ENCODE measurements around the gene ME1. TPM values are rescaled to one million over a fixed set of nuclear protein-coding genes. Genes with fewer than 3 reads are reported as not detected.

The ME1 gene
- total RNA-seq, 1 donor from 2014 or later, result 14.7 TPM

- H3K36me3 ChIP-seq, result peaks cover 99% of the 10 kb centered on the region
- intact Hi-C loops (cut with DNase I), result no loop called here
These were observed 261.7 kb downstream of the ME1 start for GRCh38 chr6:83169106-83169505.

GRCh38 chr6:83168556-83168955, 262.3 kb downstream of the ME1 start:
- no peaks in the 10 kb centered on the region for H3K4me1 ChIP-seq
- H3K36me3 ChIP-seq, result peaks cover 99% of the 10 kb centered on the region
- H3K27ac ChIP-seq, result no peak overlapping the region
- DNase-seq (no peak), ATAC-seq (no peak)
- H3K4me3 ChIP-seq, result no peak overlapping the region
- TF ChIP-seq CTCF (IDR thresholded peaks at IDR 0.05), result no peak
- H3K9me3 ChIP-seq, result no peaks in the 10 kb centered on the region
- no peaks in the 10 kb centered on the region for H3K27me3 ChIP-seq
- intact Hi-C loops (cut with DNase I), result no loop called here

More at GRCh38 chr6:83169106-83169505, 261.7 kb downstream of the ME1 start:
- TF ChIP-seq CTCF (IDR thresholded peaks at IDR 0.05), result no peak
- Histone ChIP-seq H3K4me1 (no peaks in the 10 kb centered on the region), H3K9me3 (no peaks in the 10 kb centered on the region), H3K27ac (no peak overlapping the region), H3K27me3 (no peaks in the 10 kb centered on the region), H3K4me3 (no peak overlapping the region)
- ATAC-seq (no peak), DNase-seq (no peak)

GRCh38 chr6:83167726-83168278, 263.0 kb downstream of the ME1 start:
- intact Hi-C loops (cut with DNase I), result no loop called here

More at GRCh38 chr6:83167726-83168278, 263.0 kb downstream of the ME1 start:
- no peak overlapping the region for H3K27ac ChIP-seq
- peaks cover 99% of the 10 kb centered on the region for H3K36me3 ChIP-seq
- ATAC-seq (no peak), DNase-seq (no peak)
- H3K27me3 ChIP-seq, result no peaks in the 10 kb centered on the region
- TF ChIP-seq CTCF (IDR thresholded peaks at IDR 0.05), result no peak
- no peak overlapping the region for H3K4me3 ChIP-seq
- no peaks in the 10 kb centered on the region for H3K9me3 ChIP-seq
- H3K4me1 ChIP-seq, result no peaks in the 10 kb centered on the region

Other genes with a start within 250 kb of the ME1 start
- gene PGM3, start 237.8 kb downstream of the ME1 start, total RNA-seq, result 37.3 TPM
- gene RWDD2A, start 237.7 kb downstream of the ME1 start, total RNA-seq, result 3.5 TPM
- gene PRSS35, start 81.5 kb upstream of the ME1 start, total RNA-seq, result 1.3 TPM